HT1080 (cell line): ENCODE data around the gene RNLS. TPM values are rescaled to one million over a fixed set of nuclear protein-coding genes. Genes with fewer than 3 reads are reported as not detected.

Source experiments
- DNase-seq: peaks from one replicate; pipeline ENCODE4 v3.0.0-alpha.2; 2015; ENCODE audit warnings: low read depth
- total RNA-seq: library from RNA; depleted of rRNA; stranded (reverse); fragments of >200 nt; shearing (Covaris generic); gene quantifications from 2 replicates; pipeline ENCODE4 v1.2.3, GENCODE V29; 2014

The RNLS gene
- total RNA-seq, 1 experiment from 2014 or later, result 0.21 TPM

- no peak for DNase-seq
Observed at GRCh38 chr10:88482220-88482619, 100.9 kb downstream of the RNLS start.

GRCh38 chr10:88478256-88478655 is 104.9 kb downstream of the RNLS start:
- no peak for DNase-seq

GRCh38 chr10:88477343-88478085 is 105.6 kb downstream of the RNLS start:
- no peak for DNase-seq

DNA sequence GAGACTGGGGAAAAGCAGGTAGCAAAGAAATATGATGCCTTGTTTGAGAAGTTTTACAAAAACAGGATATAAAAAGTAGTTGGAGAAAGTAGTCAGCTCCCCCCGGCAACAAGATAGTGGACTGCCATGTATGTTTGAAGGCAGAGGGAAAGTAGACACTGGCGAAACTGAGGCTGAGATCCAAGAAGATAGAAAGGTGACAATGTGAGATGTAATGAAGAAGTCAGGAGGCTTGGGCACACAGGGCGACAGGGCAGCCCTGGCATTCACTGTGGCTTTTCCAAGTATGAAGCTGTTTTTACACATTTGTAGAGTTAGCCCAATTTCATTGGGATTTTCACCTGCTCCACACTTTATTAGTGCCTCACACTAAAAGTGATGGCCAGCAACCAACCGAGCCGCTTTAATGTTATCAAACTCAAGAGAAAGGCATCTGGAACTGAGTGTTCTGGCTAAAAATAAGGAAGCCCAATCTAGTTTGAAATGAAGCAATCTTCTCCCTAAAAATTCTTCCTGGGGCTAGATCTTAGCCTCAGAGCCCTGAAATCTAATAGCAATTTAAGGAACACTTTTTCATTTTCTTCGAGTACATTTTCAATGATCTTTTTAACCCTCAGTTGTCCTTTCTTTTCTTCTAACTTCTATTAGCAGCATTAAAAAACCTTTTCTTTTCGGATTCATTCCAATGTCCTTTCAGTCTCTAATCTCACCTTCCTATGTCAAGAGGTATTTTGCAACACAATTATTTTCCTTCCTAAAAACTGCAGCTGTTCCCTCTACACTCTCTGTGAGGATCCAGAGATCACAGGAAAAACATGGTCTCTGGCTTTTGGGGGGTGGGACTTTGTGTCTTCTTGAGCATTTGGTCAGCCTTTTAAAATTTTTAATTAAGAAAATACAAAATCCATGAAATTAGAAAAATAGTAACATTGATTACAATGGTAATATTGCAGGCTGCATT is 108.0 kb downstream of the RNLS start:
- no peak for DNase-seq

DNA sequence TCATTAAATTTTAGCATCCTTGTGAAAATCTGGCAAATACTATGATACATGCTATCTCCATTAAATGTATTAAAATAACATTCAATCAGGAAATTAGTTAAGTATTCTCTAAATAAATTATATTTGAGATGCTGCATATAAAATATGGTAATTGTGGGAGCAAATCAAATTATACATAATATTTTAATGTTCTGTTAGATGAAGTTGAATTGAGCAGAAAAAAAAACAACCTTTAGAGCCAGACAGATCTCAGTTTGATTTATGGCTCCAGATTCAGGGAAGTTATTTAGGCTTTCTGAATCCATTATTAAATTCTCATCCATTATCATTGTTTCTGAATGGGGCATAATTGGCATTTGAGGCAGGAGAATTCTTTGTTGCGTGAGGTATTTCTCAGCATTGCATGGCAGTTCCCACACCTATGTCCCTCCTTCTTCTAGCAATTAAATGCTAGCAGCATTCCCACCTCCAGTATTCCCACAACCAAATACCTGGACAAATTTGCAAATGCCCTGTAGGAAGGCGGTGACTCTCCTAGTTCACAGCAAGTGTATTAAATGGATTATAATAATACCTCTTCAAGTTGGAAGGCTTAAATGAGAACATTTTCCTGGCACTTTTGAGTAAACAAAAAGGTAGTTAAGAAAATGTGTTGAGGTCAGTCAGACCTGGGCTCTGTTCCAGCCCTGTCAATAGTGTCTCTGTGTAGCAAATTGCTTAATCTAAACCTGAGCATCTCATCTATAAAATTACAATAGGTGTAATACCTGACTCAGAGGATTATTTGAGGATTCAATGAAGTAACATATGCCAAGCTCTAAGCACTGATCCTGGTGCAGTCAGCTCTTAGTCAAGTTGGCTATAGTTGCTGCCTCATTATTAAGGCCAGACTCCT is 108.9 kb downstream of the RNLS start:
- no peak for DNase-seq

DNA sequence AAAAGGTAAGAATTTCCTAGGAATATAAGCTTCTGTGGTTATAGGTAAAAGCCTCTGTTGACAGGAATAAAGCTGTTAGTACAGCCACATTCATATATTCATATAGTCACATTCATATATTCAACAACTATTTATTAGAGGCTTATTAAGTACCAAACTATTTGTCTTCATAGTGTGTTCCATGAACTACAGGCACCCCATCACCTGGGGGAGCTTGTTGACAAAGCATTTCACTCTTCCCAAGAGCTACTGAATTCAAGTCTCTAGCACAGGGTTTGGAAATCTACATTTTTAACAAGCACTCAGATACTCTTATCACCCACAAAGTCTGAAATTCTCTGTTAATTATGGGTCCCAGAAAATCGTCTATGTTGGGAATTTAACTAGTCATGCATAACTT is 110.6 kb downstream of the RNLS start:
- DNase-seq, result no peak

- DNase-seq, result no peak
Observed at GRCh38 chr10:88471899-88472298, 111.2 kb downstream of the RNLS start.

GRCh38 chr10:88467835-88468485 is 115.2 kb downstream of the RNLS start:
- no peak for DNase-seq

DNA sequence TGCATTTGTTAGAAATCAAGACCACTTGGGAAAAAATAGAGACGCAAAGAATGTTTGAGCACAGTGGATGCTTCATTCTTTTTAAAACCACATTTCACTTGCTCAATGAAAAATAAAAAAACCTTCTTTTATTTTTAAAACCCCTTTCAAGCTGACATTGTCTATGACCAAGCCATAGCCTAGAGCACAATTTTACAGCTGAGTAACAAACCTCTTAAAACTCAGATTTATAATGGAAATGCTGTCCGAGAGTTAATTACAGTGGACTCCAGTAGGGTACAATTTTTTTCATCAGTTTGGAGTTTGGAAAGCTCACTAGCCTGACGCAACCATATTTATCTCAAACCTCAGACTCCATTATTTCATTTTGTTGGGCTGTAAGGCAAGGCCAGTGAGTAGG is 116.3 kb downstream of the RNLS start:
- DNase-seq, result no peak

GRCh38 chr10:88465765-88466164 is 117.4 kb downstream of the RNLS start:
- DNase-seq, result no peak

DNA sequence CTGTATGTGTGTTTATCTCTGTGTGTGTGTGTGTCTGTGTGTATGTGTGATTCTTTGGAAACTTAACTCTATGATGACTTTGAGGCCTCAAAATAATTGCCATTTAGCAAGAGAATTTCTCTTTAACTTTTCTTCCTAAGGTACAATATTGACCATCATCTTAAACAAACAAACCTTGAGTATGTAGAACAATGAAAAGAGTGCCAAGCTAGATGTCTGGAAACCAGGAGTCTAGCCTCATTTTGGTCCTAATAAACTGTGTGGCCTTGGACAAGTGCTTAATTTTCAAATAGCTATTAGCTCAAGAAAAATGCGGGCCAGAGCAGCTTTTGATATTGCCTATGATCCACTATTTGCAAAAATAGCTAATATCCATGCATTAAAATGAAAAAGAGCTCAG is 119.3 kb downstream of the RNLS start:
- DNase-seq, result no peak

DNA sequence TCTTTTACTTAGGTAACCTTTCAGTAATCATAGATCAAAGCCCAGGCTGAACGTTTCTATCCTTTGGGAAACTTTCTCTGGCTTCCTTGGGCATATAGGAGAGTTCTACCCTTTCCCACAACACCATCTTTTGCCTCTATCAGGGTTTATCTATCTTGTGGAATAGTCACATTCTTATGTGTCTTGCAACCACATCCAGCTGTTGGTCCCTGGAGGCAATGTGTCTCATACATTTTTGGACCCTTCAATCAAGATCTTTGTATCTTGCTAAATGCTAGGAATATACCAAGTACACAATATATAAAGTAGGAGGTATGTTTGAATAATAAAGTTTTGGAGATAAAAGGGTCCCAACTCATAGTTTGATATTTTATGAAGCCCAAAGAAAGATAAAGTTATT is 121.7 kb downstream of the RNLS start:
- no peak for DNase-seq

DNA sequence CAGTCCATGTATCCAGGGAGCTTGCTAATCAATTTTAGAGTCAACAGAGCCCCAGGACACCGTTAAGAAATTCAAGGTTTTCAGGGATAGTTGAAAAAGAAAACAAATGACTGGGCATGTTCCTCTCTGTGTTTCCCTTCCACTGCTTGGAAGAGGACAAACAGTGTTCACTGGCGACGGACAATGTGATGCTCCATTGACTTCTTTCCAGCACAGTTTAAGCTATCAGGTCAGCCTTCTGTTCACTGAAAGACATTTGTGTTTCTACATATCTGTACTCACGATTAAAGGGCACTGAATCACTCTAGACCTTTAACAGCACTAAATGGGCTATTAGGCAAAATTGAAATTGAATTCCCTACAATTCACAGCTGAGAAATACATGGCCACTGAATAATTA is 123.6 kb downstream of the RNLS start:
- no peak for DNase-seq

DNA sequence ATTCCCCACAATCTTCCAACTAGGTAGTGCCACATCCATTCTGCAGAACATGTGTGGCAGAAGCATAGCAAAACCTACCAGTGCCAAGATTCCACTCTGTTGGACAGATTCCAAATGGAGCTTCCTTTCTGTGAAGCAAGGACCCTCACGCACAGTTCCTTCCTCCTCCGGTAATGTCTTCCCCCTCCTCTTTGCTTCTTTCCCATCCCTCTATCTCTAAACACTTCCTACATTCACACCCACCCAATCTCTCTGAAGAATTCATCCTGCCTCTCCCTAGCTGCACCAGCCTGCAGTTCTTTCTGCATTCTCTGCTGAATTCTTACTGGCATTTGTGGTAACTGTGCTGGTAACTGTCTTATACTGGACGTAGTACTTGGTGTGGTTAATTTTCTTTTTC is 124.9 kb downstream of the RNLS start:
- no peak for DNase-seq

DNA sequence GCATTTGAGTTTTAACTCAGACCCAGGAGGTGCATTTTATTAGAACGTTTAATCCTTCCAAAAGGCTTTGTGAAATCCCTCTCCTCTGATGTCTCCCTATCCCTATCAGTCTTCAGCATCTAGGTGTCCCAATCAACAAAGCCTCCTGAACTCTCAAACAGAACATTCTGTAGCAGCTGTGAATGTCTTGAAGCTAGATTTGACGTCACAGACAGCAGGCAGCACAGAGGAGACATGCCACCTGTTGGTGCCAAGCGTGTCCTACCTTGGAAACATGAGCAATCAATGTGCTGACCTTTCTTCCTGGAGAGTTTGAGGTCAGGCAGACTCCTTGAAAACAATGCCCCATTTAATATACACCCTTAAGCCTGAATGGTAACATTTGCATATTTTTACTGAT is 125.5 kb downstream of the RNLS start:
- DNase-seq, result peak; percentile 6

DNA sequence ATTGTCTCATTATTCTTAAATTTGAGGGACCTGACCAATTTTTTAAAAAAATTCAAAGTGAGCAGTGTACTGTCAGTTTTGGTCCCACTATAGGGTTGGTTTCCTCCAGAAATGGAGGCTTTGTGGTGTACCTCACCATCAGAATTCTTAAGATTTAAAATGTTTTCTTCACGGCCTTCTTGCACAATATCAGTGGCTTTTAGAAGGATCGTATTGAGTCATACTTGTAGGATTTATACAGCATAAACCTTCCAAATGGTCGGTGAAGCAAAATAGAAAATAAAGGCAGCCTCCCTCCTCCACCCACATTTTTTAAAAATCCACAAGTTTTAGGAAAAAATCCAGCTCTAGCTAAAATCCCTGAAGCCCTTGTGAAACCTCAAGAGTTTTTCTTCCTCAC is 126.4 kb downstream of the RNLS start:
- no peak for DNase-seq

GRCh38 chr10:88455831-88456230 is 127.3 kb downstream of the RNLS start:
- DNase-seq, result no peak

DNA sequence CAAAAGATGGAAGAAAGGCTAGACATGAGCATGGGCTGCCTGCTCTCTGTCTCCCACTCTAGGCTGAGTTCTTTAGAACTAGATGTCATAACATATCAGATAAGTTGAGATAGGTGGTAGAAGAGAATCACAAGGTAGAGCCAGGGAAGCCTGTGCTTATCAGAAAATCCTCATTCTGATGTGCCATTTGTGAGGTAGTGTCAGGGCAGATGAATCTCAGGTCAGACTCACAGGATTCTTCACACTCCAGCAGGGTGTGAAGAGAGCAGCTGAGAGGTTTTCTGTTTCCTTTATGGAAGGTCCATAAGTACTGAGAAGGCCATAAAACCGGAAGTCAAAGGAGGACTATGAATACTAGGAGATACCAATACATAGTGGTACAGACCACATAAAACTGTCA is 132.9 kb downstream of the RNLS start:
- DNase-seq, result no peak

DNA sequence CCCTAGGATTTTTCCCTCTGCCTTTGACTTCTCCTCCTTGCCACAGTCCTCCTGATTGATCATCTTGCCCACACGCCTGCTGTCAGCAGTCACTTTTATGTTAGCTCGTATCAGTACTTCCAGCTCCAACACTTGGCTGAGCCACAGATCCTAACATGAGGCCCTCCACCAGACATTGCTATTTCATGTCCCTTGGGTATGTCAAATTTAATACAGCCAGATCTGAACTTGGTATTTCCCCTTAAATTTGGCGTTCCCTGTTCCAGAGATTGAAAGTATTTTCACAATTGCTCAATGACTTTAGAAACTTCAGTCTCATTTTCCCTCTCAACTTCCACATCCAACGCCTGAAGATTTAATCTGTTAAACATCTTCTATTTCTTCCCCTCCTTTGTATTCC is 140.4 kb downstream of the RNLS start:
- DNase-seq, result no peak

GRCh38 chr10:88440541-88440940 is 142.6 kb downstream of the RNLS start:
- DNase-seq, result no peak

GRCh38 chr10:88439932-88440331 is 143.2 kb downstream of the RNLS start:
- no peak for DNase-seq
